Adrenal gland (tissue), 12 donors: ENCODE results near the gene IRF8. TPM values are rescaled to one million over a fixed set of nuclear protein-coding genes. Genes with fewer than 3 reads are reported as not detected.

Experiments
- DNase-seq, 7 donors: peaks; one replicate each; pipeline ENCODE4 v3.0.0-alpha.2; 2019 to 2020
- H3K27ac ChIP-seq, 5 donors: fragments of 200-600 bp; sonication (generic) in 4 of 5; 1 replicate in 3 of 5; 2 replicates in 2 of 5; pipeline versions ENCODE4 v1.5.1 to v1.8.0; 2016 to 2020; ENCODE audit warnings: mild to moderate bottlenecking in 1 of 5
- H3K27me3 ChIP-seq: fragments of 200-600 bp; 2 replicates; pipeline ENCODE4 v1.8.0; 2021
- H3K36me3 ChIP-seq, 2 donors: fragments of 200-600 bp; replicated peaks in 1 of 2; 1 replicate in 1 of 2; 2 replicates in 1 of 2; pipeline versions ENCODE4 v1.5.1 to v1.8.0; 2018 to 2022
- H3K4me1 ChIP-seq, 2 donors: fragments of 200-600 bp; replicated peaks in 1 of 2; 1 replicate in 1 of 2; 2 replicates in 1 of 2; pipeline versions ENCODE4 v1.5.1 to v1.8.0; 2018 to 2021
- H3K4me3 ChIP-seq, 4 donors: fragments of 200-600 bp; sonication (generic) in 3 of 4; one replicate each; pipeline ENCODE4 v1.5.1; 2016 to 2018
- H3K9me3 ChIP-seq, 3 donors: fragments of 200-600 bp; sonication (generic) in 1 of 3; replicated peaks in 1 of 3; 1 replicate in 2 of 3; 2 replicates in 1 of 3; pipeline versions ENCODE4 v1.5.1 to v1.8.0; 2016 to 2021
- CTCF ChIP-seq, 6 experiments: fragments of 450-650 bp in 4 of 6; fragments of 200-600 bp in 2 of 6; sonication (generic) in 1 of 6; IDR thresholded peaks; 1 replicate in 5 of 6; 2 replicates in 1 of 6; pipeline versions ENCODE4 v1.5.1 to v1.8.0; 2016 to 2021; ENCODE audit warnings: antibody characterized with exemption in 6 of 6, mild to moderate bottlenecking in 2 of 6, moderate library complexity in 1 of 6
- POLR2A ChIP-seq, 2 donors: fragments of 450-650 bp; IDR thresholded peaks; one replicate each; pipeline ENCODE4 v1.6.1; 2017; ENCODE audit warnings: antibody characterized with exemption in 2 of 2, mild to moderate bottlenecking in 2 of 2, moderate library complexity in 1 of 2
- WGBS, 4 donors: extraction: QIAGEN DNeasy Blood & Tissue Kit in 2 of 4; methylation state at CpG; one replicate each; pipeline versions ENCODE4 v1.1.5 to v1.1.7; 2013 to 2017; 5-methylcytosine and 5-hydroxymethylcytosine counted together
- intact Hi-C, 2 donors: fragments of 100-400 bp; cut with DNase I; formaldehyde crosslinking; loops; one replicate each; pipeline versions ENCODE4 v1.14.1 to v1.15.0; 2022 to 2023
- polyA plus RNA-seq, 3 donors: library from polyadenylated mRNA; stranded (reverse); fragments of 200-250 nt in 2 of 3; fragments of 350-450 nt in 1 of 3; fragmentation: Illumina TruSeq in 1 of 3; extraction: RNeasy Lipid Tissue Mini Kit (QIAGEN cat#74804) in 1 of 3; gene quantifications; one replicate each; pipeline ENCODE4 v1.2.3, GENCODE V29; 2013 to 2014
- total RNA-seq, 9 donors: library from RNA; depleted of rRNA in 4 of 9; stranded (reverse); fragments of >200 nt in 4 of 9; fragments of 120-200 nt in 1 of 9; fragmentation: NEBNext Ultra II Directional in 1 of 9; extraction: Animal tissue kit (Norgen Biotek cat#: 25700) in 1 of 9; gene quantifications; one replicate each; pipeline versions ENCODE4 v1.1.0 to v1.2.4, GENCODE V29; 2013 to 2023
- donor health status: healthy with polysubstance abuse.
- donor health status: Bipolar disorder and iron deficiency.
- donor health status: DM: yes; HTN: yes; CAD: no.
- donor health status: DM: no; HTN: no; CAD: no.
- donor health status: DM: no; HTN: no; CAD: no.
- donor health status: DM: yes; HTN: yes; CAD: no.

Gene IRF8
- total and polyA plus RNA-seq, 12 donors, result 3.4 to 40.1 (median 16.3) TPM

GRCh38 chr16:85885537-85885936 lies 13.4 kb upstream of the IRF8 start:
- no peak overlapping the region for H3K4me3 ChIP-seq
- H3K27me3 ChIP-seq, result peaks cover 3% of the 10 kb centered on the region
- DNase-seq, result no peak
- TF ChIP-seq CTCF (IDR thresholded peaks at IDR 0.05), result no peak
- no peak for TF ChIP-seq POLR2A (IDR thresholded peaks at IDR 0.05)
- intact Hi-C loops, result no loop called here
- no peaks in the 10 kb centered on the region for H3K36me3 ChIP-seq
- 59 to 74% (median 71%) methylated on average over 6 of the region's 6 CpGs for WGBS, 4 donors
- no peaks in the 10 kb centered on the region for H3K4me1 ChIP-seq
- no peaks in the 10 kb centered on the region for H3K9me3 ChIP-seq
- H3K27ac ChIP-seq, result no peak overlapping the region

GRCh38 chr16:85888405-85889331 lies 10.3 kb upstream of the IRF8 start:
- Histone ChIP-seq H3K36me3 (no peaks in the 10 kb centered on the region), H3K9me3 (no peaks in the 10 kb centered on the region), H3K27ac (no peak overlapping the region), H3K27me3 (peaks cover 3% of the 10 kb centered on the region), H3K4me1 (no peaks in the 10 kb centered on the region), H3K4me3 (no peak overlapping the region)
- 45 to 51% (median 47%) methylated on average over 5 of the region's 5 CpGs for WGBS, 4 donors
- DNase-seq, result peak in 1 of 7 donors; percentile 39
- no peak for TF ChIP-seq POLR2A (IDR thresholded peaks at IDR 0.05)
- intact Hi-C loops, result no loop called here

GRCh38 chr16:85891033-85891775 lies 7.8 kb upstream of the IRF8 start:
- intact Hi-C loops, result no loop called here
- H3K27ac ChIP-seq, result no peak overlapping the region
- no peaks in the 10 kb centered on the region for H3K9me3 ChIP-seq
- no peaks in the 10 kb centered on the region for H3K36me3 ChIP-seq
- WGBS, 4 donors, result 71 to 81% (median 76%) methylated on average over 5 to 6 of the region's 6 CpGs
- no peaks in the 10 kb centered on the region for H3K4me1 ChIP-seq
- H3K4me3 ChIP-seq, result no peak overlapping the region
- no peak for TF ChIP-seq CTCF (IDR thresholded peaks at IDR 0.05)
- TF ChIP-seq POLR2A (IDR thresholded peaks at IDR 0.05), result no peak
- no peak for DNase-seq
- H3K27me3 ChIP-seq, result peaks cover 3% of the 10 kb centered on the region

GRCh38 chr16:85891776-85892166 lies 7.2 kb upstream of the IRF8 start:
- 67 to 88% (median 80%) methylated on average over 6 to 10 of the region's 10 CpGs for WGBS, 4 donors
- H3K4me1 ChIP-seq, result no peaks in the 10 kb centered on the region

More at GRCh38 chr16:85891776-85892166, 7.2 kb upstream of the IRF8 start:
- H3K9me3 ChIP-seq, result no peaks in the 10 kb centered on the region
- DNase-seq, result no peak
- peaks cover 3% of the 10 kb centered on the region for H3K27me3 ChIP-seq
- no peaks in the 10 kb centered on the region for H3K36me3 ChIP-seq
- H3K4me3 ChIP-seq, result no peak overlapping the region
- intact Hi-C loops, result no loop called here
- TF ChIP-seq CTCF (IDR thresholded peaks at IDR 0.05) (no peak), POLR2A (IDR thresholded peaks at IDR 0.05) (no peak)
- H3K27ac ChIP-seq, result no peak overlapping the region
